GM19035 (cell line): ENCODE results near the gene ZNF555.

ENCODE experiments used
- ATAC-seq: cut with Tn5 transposase; IDR thresholded peaks from one replicate; pipeline ENCODE4 v1.9.1; 2021; ENCODE audit not compliant: unreplicated experiment

Gene ZNF555

GRCh38 chr19:2824129-2824528 lies 17.1 kb upstream of the ZNF555 start:
- ATAC-seq: no peak

DNA sequence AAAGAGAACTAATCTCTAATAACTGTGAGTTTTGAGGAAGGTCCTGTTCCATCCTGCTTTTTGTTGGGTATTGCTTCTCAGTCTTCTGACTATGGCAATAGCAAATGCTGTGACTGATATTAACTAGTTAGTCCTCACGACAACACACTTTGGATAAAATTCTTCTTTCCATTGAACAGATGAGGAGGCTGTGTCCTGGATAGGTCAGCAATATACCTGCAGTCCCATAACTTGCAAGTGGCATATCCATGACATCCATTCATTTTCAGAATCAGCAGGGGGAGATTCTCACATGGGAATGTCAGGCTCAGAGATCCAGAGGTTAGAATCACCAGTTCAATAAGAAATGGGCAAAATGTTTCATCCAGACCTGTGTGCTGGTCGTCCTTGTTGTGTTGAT lies 14.3 kb upstream of the ZNF555 start:
- no peak for ATAC-seq

GRCh38 chr19:2827840-2828489 lies 13.3 kb upstream of the ZNF555 start:
- no peak for ATAC-seq

- ATAC-seq: no peak
These were observed 6.9 kb upstream of the ZNF555 start for GRCh38 chr19:2834294-2834871.

- ATAC-seq: no peak
These were observed 3.8 kb upstream of the ZNF555 start for GRCh38 chr19:2837430-2837829.

GRCh38 chr19:2841855-2842574 lies 740 bp downstream of the ZNF555 start:
- no peak for ATAC-seq

- ATAC-seq: no peak
These were observed 3.8 kb downstream of the ZNF555 start for GRCh38 chr19:2845107-2845506.

GRCh38 chr19:2846180-2846894 lies 5.1 kb downstream of the ZNF555 start:
- ATAC-seq: no peak

DNA sequence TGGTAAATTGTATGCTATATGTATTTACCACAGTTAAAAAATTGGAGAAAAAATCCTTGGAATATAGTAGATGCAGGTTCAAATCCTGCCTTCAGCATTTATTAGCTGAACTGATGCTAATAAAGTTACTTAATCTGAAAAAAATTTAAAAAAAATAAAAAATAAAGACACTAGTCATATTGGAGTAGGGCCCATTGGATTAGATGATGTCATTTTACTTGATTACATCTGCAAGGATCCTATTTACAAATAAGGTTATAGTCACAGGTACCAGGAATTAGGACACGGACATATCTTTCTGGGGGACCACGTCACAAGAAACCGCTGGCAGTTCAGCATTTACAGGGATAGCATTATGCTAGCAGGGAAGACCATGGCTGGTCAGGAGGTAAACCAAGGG lies 6.2 kb downstream of the ZNF555 start:
- ATAC-seq: no peak

DNA sequence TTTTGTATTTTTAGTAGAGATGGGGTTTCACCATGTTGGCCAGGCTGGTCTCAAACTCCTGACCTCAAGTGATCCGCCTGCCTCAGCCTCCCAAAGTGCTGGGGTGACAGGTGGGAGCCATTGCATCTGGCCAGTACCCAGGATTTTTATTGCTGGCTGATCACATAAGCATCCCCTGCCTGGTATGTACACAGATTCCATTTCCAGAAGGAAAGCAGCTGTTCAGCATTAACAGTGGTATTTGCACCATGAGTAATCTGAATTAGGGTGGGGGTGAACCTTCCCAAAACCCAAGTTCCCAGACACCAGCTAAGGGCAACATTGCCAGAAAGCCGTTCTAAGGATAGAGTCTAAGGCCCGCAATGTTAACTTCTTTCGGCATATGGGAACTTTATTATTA lies 7.3 kb downstream of the ZNF555 start:
- no peak for ATAC-seq

DNA sequence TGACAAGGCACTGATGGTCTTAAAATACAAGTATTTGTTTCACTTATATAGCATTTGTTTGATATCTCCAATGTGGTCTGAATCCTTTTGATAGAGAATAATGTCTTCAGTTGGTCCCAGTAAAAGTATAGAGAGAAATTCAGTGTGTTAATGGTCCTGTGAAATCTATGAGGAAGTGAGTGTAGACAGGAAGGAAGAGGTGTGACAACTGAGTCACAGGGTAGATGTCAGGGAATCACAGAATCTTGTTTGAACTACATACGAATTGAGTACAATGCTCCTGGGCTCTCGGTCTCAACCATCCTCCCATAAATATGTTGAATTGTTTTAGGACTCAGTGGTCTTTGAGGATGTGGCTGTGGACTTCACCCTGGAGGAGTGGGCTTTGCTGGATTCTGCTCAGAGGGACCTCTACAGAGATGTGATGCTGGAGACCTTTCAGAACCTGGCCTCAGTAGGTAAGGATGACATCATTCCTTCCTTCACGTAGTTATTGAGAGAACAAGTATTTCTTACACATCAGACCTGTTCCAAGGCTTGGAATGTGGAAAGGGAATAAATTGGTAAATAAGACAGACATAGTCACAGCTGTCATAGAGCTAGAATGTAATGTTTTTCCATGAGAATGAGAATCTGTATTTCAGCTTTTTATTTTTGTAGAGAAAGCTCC lies 9.1 kb downstream of the ZNF555 start:
- no peak for ATAC-seq

GRCh38 chr19:2852598-2852997 lies 11.3 kb downstream of the ZNF555 start:
- ATAC-seq: no peak

DNA sequence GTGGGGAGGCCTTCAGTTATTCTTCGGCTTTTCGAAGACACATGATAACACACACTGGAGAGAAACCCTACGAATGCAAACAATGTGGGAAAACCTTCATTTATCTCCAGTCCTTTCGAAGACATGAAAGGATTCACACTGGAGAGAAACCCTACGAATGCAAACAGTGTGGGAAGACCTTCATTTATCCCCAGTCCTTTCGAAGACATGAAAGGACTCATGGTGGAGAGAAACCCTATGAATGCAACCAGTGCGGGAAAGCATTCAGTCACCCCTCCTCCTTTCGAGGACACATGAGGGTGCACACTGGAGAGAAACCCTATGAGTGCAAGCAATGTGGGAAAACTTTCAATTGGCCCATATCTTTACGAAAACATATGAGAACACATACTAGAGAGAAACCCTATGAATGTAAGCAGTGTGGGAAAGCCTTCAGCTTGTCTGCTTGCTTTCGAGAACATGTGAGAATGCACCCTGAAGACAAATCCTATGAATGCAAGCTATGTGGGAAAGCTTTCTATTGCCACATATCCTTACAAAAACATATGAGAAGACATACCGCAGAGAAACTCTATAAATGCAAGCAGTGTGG lies 11.8 kb downstream of the ZNF555 start:
- ATAC-seq: no peak

- no peak for ATAC-seq
These were observed 13.6 kb downstream of the ZNF555 start for GRCh38 chr19:2854849-2855248.

DNA sequence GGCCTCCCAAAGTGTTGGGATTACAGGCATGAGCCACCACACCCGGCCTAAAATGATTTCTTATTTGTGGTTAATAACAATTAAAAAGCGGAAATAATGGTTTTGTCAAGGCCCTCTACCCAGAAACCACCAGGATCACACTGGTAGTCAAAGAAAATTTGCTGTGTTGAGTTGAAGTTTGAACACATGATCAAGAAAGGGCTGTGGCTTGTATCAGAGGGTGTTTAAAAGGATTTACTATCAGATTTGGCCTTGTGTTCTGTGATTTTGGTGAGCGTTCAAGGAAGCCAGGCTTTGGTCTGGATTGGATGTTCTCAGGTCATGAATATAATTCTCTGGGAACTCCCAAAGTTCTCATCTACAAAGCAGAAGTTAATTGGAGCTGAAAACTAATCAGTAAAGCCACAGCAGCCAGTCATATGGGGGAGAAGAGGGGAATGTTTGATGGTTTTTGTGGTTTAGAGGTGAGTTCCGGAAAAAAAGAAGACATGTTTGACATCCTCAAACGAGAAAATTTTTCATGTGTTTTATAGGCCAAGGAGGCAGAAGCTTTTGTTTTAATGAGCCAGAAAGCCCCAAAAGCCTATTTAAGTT lies 15.3 kb downstream of the ZNF555 start:
- ATAC-seq: no peak

GRCh38 chr19:2858864-2859263 lies 17.6 kb downstream of the ZNF555 start:
- ATAC-seq: no peak

- ATAC-seq: no peak
These were observed 22.5 kb downstream of the ZNF555 start for GRCh38 chr19:2863816-2864215.

DNA sequence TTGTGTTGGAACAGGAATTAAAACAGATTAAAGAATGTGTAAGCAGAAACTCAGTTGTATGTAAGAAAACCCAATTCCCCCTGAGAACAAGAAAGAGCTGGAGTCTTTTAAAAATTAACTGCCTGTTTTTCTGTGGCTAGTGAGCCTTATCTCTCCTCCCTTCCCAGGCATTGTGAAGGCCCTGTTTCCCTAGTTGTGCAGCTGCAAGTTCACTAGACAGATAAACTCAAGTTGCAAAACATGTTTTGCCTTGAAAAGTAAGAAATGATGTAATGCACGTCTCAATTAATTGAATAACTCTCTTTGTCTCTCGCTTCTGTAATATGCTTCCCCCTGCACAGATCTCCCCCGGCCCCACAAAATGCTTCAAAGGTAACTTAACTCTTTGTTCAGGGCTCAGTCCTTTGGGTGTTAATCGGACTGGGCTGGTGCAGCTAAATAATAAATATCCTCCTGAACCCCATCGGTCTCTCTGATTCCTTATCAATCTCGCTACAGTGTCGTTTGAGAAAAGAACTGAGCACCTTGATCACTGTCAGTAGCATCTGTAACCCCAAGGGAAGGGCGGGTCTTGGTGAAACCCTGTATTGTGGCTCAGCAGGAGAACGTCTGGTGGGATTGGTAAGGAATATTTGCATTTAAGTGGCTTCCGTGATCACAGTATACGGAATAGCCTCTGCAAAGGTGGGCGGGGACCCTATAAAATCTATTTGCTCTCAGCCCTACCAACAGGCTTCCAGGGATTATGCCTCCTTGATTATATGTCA lies 24.2 kb downstream of the ZNF555 start:
- ATAC-seq: no peak

DNA sequence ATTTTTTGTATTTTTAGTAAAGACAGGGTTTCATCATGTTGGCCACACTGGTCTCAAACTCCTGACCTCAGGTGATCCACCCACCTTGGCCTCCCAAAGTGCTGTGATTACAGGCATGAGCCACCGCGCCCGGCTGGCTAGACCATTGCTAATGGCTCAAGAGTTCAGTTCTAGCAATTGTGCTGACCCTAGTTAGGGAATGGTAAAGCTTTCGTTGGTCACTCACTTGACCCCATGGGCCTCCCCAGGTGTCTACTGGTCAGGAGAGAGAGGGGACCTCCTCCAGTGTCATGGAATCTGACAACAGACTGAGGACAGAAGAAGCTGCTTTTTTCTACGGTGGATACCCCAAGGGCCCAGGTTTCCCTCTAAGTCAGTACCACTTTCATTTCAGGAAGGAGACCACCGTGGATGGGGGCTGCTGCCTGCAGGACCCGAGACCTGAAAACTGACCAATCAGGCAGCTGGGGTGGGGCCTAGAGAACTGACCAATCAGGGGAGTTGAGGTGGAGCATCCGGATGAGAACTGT lies 25.3 kb downstream of the ZNF555 start:
- no peak for ATAC-seq
